ENCODE results near the gene CGN.

Gene CGN

DNA sequence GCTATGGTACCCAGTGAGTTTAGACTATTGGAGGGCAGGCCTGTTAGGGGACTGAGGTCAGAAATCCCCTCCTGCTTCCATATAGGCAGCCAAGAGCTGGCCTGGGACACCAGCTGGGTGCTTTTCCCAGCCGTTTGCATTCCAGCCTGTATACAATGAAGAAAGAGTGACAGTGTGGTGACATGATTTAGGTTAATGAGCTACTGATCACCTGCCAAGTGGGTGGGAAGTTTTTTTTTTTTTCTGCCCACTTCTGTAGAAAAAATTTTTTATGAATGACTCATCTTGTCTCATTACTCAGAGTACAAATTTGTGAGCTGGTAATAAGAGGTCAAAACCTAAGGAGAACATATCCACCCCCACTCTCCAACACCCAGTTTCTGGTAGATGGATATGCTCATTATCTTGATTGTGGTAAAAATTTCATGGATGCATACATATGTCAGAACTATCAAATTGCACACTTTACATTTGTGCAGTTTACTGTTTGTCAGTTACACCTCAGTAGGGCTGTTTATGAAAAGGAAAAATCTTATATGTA is 16.4 kb upstream of the CGN start:
- H3K4me3 ChIP-seq = no peak overlapping the region
- no peaks in the 10 kb centered on the region for H4K20me1 ChIP-seq
- no peaks in the 10 kb centered on the region for H3K9me3 ChIP-seq (replicated peaks in 1 of 11)
- no peak overlapping the region for H3K4me2 ChIP-seq
- no peaks in the 10 kb centered on the region for H3K4me1 ChIP-seq
- TF ChIP-seq Cebpa-rat (IDR thresholded peaks at IDR 0.05) = no peak
- H3K27ac ChIP-seq = no peak overlapping the region
- H3K36me3 ChIP-seq = no peaks in the 10 kb centered on the region
- H3K27me3 ChIP-seq = no peaks in the 10 kb centered on the region
- H3K9ac ChIP-seq = no peak overlapping the region

DNA sequence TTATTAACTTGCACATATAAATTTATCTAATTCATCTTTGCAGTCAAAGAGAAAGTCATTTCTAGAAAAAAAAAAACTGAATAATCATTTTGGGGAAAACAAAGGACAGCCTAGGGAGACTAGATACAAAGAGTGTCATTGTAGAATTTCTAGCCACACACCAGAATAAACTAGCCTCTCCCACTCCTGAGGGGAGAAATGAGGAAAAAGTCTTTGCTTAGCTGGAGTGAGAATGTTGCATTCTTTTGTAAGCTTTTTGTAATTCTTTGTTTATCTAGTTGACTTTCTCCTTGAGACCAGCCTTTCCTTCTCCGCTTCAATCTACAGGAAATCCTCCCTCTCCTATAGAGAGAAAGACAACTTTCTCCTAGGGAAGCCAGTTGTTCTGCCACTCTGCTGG is 15.9 kb upstream of the CGN start:
- Histone ChIP-seq H3K27ac (no peak overlapping the region), H3K36me3 (no peaks in the 10 kb centered on the region), H3K4me3 (no peak overlapping the region), H3K4me2 (no peak overlapping the region), H3K9ac (no peak overlapping the region), H4K20me1 (no peaks in the 10 kb centered on the region), H3K4me1 (no peaks in the 10 kb centered on the region), H3K27me3 (no peaks in the 10 kb centered on the region), H3K9me3 (replicated peaks in 1 of 11) (no peaks in the 10 kb centered on the region)
- no peak for TF ChIP-seq Cebpa-rat (IDR thresholded peaks at IDR 0.05)

DNA sequence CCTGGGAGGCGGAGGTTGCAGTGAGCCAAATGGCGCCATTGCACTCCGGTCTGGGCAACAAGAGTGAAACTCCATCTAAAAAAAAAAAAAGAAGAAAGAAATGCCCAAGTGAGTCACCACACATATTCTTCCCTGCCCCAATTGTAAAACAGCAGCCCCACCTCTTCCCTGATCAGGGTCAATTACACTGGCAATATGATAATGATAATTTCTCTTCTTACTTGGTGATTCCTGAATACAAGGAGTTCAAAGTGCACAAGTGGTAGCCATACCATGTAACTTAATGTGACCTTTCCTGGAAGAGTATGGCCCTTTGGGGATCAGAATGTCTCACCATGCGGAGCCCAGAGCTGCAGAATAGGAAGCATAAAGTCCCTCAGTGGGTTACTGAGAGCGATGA is 11.8 kb upstream of the CGN start:
- no peaks in the 10 kb centered on the region for H3K4me1 ChIP-seq
- no peak for TF ChIP-seq Cebpa-rat (IDR thresholded peaks at IDR 0.05)
- no peak overlapping the region for H3K9ac ChIP-seq
- no peaks in the 10 kb centered on the region for H4K20me1 ChIP-seq
- no peaks in the 10 kb centered on the region for H3K36me3 ChIP-seq
- H3K4me3 ChIP-seq = no peak overlapping the region
- H3K4me2 ChIP-seq = no peak overlapping the region
- H3K9me3 ChIP-seq (replicated peaks in 1 of 11) = no peaks in the 10 kb centered on the region
- H3K27ac ChIP-seq = no peak overlapping the region
- no peaks in the 10 kb centered on the region for H3K27me3 ChIP-seq

- no peaks in the 10 kb centered on the region for H3K27me3 ChIP-seq
- H3K9me3 ChIP-seq (replicated peaks in 1 of 11) = no peaks in the 10 kb centered on the region
- no peaks in the 10 kb centered on the region for H4K20me1 ChIP-seq
- no peak overlapping the region for H3K27ac ChIP-seq
- no peaks in the 10 kb centered on the region for H3K36me3 ChIP-seq
- no peak overlapping the region for H3K9ac ChIP-seq
- no peak overlapping the region for H3K4me3 ChIP-seq
- no peaks in the 10 kb centered on the region for H3K4me1 ChIP-seq
- no peak for TF ChIP-seq Cebpa-rat (IDR thresholded peaks at IDR 0.05)
- no peak overlapping the region for H3K4me2 ChIP-seq
Observed at GRCh38 chr1:151499930-151500329, 11.3 kb upstream of the CGN start.

GRCh38 chr1:151501474-151501873 is 9.7 kb upstream of the CGN start:
- no peaks in the 10 kb centered on the region for H3K9me3 ChIP-seq (replicated peaks in 1 of 11)
- no peaks in the 10 kb centered on the region for H3K4me1 ChIP-seq
- no peaks in the 10 kb centered on the region for H3K36me3 ChIP-seq
- no peak for TF ChIP-seq Cebpa-rat (IDR thresholded peaks at IDR 0.05)
- no peak overlapping the region for H3K9ac ChIP-seq
- H3K27ac ChIP-seq = no peak overlapping the region
- H3K27me3 ChIP-seq = no peaks in the 10 kb centered on the region
- H3K4me3 ChIP-seq = no peak overlapping the region
- H4K20me1 ChIP-seq = no peaks in the 10 kb centered on the region
- H3K4me2 ChIP-seq = no peak overlapping the region

GRCh38 chr1:151502035-151502700 is 9.0 kb upstream of the CGN start:
- H3K27me3 ChIP-seq = no peaks in the 10 kb centered on the region
- H3K4me1 ChIP-seq = no peaks in the 10 kb centered on the region
- H3K9me3 ChIP-seq (replicated peaks in 1 of 11) = no peaks in the 10 kb centered on the region
- no peaks in the 10 kb centered on the region for H4K20me1 ChIP-seq
- no peak for TF ChIP-seq Cebpa-rat (IDR thresholded peaks at IDR 0.05)
- H3K27ac ChIP-seq = no peak overlapping the region
- no peak overlapping the region for H3K9ac ChIP-seq
- no peak overlapping the region for H3K4me3 ChIP-seq
- H3K4me2 ChIP-seq = no peak overlapping the region
- no peaks in the 10 kb centered on the region for H3K36me3 ChIP-seq

GRCh38 chr1:151502859-151503780 is 8.1 kb upstream of the CGN start:
- Histone ChIP-seq H3K4me1 (no peaks in the 10 kb centered on the region), H3K27me3 (no peaks in the 10 kb centered on the region), H3K4me3 (no peak overlapping the region), H3K9ac (no peak overlapping the region), H3K9me3 (replicated peaks in 1 of 11) (no peaks in the 10 kb centered on the region), H3K27ac (no peak overlapping the region), H3K36me3 (no peaks in the 10 kb centered on the region), H4K20me1 (no peaks in the 10 kb centered on the region), H3K4me2 (no peak overlapping the region)
- no peak for TF ChIP-seq Cebpa-rat (IDR thresholded peaks at IDR 0.05)

GRCh38 chr1:151504252-151504651 is 6.9 kb upstream of the CGN start:
- Histone ChIP-seq H3K36me3 (no peaks in the 10 kb centered on the region), H3K27me3 (no peaks in the 10 kb centered on the region), H3K9me3 (replicated peaks in 1 of 11) (no peaks in the 10 kb centered on the region), H3K4me1 (peaks cover 0 to 2% (median under 1%) of the 10 kb centered on the region in 10 experiments; a peak in 5 of 20 replicates), H3K9ac (no peak overlapping the region), H3K4me3 (no peak overlapping the region), H3K27ac (no peak overlapping the region), H3K4me2 (no peak overlapping the region), H4K20me1 (no peaks in the 10 kb centered on the region)
- no peak for TF ChIP-seq Cebpa-rat (IDR thresholded peaks at IDR 0.05)

GRCh38 chr1:151504759-151505158 is 6.4 kb upstream of the CGN start:
- no peak overlapping the region for H3K9ac ChIP-seq
- no peak overlapping the region for H3K4me3 ChIP-seq
- H3K4me2 ChIP-seq = no peak overlapping the region
- H3K27me3 ChIP-seq = peaks cover 0 to under 1% (median 0%) of the 10 kb centered on the region in 11 experiments; a peak in 1 of 22 replicates
- no peaks in the 10 kb centered on the region for H3K9me3 ChIP-seq (replicated peaks in 1 of 11)
- H4K20me1 ChIP-seq = no peaks in the 10 kb centered on the region
- H3K4me1 ChIP-seq = peaks cover 0 to 7% (median 5%) of the 10 kb centered on the region in 10 experiments; a peak in 14 of 20 replicates
- no peak overlapping the region for H3K27ac ChIP-seq
- H3K36me3 ChIP-seq = no peaks in the 10 kb centered on the region
- no peak for TF ChIP-seq Cebpa-rat (IDR thresholded peaks at IDR 0.05)
